SU-DHL-6 (cell line): ENCODE results near the gene RHOBTB3.

Source experiments
- H2AFZ ChIP-seq: fragments of 200-600 bp; sonication (generic); 2 replicates; pipeline ENCODE4 v1.6.1; 2014; ENCODE audit warnings: low read depth, mild to moderate bottlenecking, moderate library complexity, mixed read lengths, antibody characterized with exemption, low read length; ENCODE audit not compliant: severe bottlenecking
- H3F3A ChIP-seq: fragments of 200-600 bp; shearing (Covaris generic); 2 replicates; pipeline ENCODE4 v1.6.0; 2016; ENCODE audit warnings: antibody characterized with exemption, mild to moderate bottlenecking; ENCODE audit not compliant: insufficient read depth
- H3K27ac ChIP-seq: fragments of 200-600 bp; sonication (generic); 2 replicates; pipeline ENCODE4 v1.5.1; 2016; ENCODE audit warnings: low read depth, mild to moderate bottlenecking, low read length, moderate library complexity, mixed read lengths
- H3K27me3 ChIP-seq: fragments of 200-600 bp; sonication (generic), shearing (Covaris generic); 2 replicates; pipeline ENCODE4 v1.6.0; 2014; ENCODE audit warnings: mild to moderate bottlenecking, low read length
- H3K36me3 ChIP-seq: fragments of 200-600 bp; sonication (generic); 2 replicates; pipeline ENCODE4 v1.6.1; 2014; ENCODE audit warnings: mild to moderate bottlenecking, low read length, mixed read lengths
- H3K4me2 ChIP-seq: fragments of 300-600, 200-600 bp; shearing (Covaris generic), sonication (generic); 2 replicates; pipeline ENCODE4 v1.6.0; 2014; ENCODE audit warnings: low read length, low read depth, mild to moderate bottlenecking; ENCODE audit not compliant: poor library complexity, severe bottlenecking
- H3K4me3 ChIP-seq: fragments of 200-600 bp; sonication (generic); 2 replicates; pipeline ENCODE4 v1.5.1; 2014; ENCODE audit warnings: antibody characterized with exemption, low read length, mild to moderate bottlenecking, mixed read lengths; ENCODE audit not compliant: insufficient read depth, poor library complexity, severe bottlenecking
- H3K79me2 ChIP-seq: fragments of 200-600 bp; sonication (generic); 2 replicates; pipeline ENCODE4 v1.6.1; 2014; ENCODE audit warnings: mild to moderate bottlenecking, low read length, moderate library complexity; ENCODE audit not compliant: insufficient read depth
- H3K9ac ChIP-seq: fragments of 200-600 bp; sonication (generic); 2 replicates; pipeline ENCODE4 v1.7.0; 2014; ENCODE audit warnings: mild to moderate bottlenecking, low read length
- H3K9me2 ChIP-seq: fragments of 200-600 bp; sonication (generic); replicated peaks from 2 replicates; pipeline ENCODE4 v1.6.1; 2014; ENCODE audit warnings: low read length; ENCODE audit not compliant: insufficient read depth
- H3K9me3 ChIP-seq: fragments of 200-600 bp; sonication (generic); 2 replicates; pipeline ENCODE4 v1.6.1; 2014; ENCODE audit warnings: low read length, mixed read lengths; ENCODE audit not compliant: insufficient read depth
- H4K20me1 ChIP-seq: fragments of 200-600 bp; sonication (generic); 2 replicates; pipeline ENCODE4 v1.6.1; 2014; ENCODE audit warnings: low read depth, mild to moderate bottlenecking, antibody characterized with exemption, low read length, moderate library complexity, mixed read lengths
- CTCF ChIP-seq: fragments of 200-600 bp; sonication (generic); IDR thresholded peaks from one replicate; pipeline ENCODE4 v1.5.1; 2017; ENCODE audit warnings: antibody characterized with exemption, mild to moderate bottlenecking, low read length, moderate library complexity; ENCODE audit not compliant: insufficient read depth, poor library complexity, severe bottlenecking
- EZH2phosphoT487 ChIP-seq: fragments of 200-600 bp; sonication (generic), shearing (Covaris generic); conservative IDR thresholded peaks from 2 replicates; pipeline ENCODE4 v1.6.1; 2018; ENCODE audit warnings: mild to moderate bottlenecking, antibody characterized with exemption, low read length, moderate library complexity, mixed read lengths

Gene RHOBTB3

GRCh38 chr5:95725937-95726810, 5.0 kb upstream of the RHOBTB3 start:
- no peaks in the 10 kb centered on the region for H3K9me3 ChIP-seq
- no peaks in the 10 kb centered on the region for H3K36me3 ChIP-seq
- no peak for TF ChIP-seq CTCF
- no peak for TF ChIP-seq EZH2phosphoT487
- H3K79me2 ChIP-seq = no peaks in the 10 kb centered on the region
- H2AFZ ChIP-seq = no peak overlapping the region
- H3K9ac ChIP-seq = no peak overlapping the region
- H3K9me2 ChIP-seq = no peaks in the 10 kb centered on the region
- no peaks in the 10 kb centered on the region for H4K20me1 ChIP-seq
- H3K27ac ChIP-seq = no peak overlapping the region
- no peak overlapping the region for H3K4me2 ChIP-seq
- H3K4me3 ChIP-seq = no peak overlapping the region
- H3K27me3 ChIP-seq = no peaks in the 10 kb centered on the region
- H3F3A ChIP-seq = no peaks in the 10 kb centered on the region

- H3K9me3 ChIP-seq = no peaks in the 10 kb centered on the region
- H3K36me3 ChIP-seq = no peaks in the 10 kb centered on the region
- H3K79me2 ChIP-seq = no peaks in the 10 kb centered on the region
- H3K27ac ChIP-seq = no peak overlapping the region
- TF ChIP-seq CTCF (no peak), EZH2phosphoT487 (no peak)
- H3K4me3 ChIP-seq = no peak overlapping the region
- H4K20me1 ChIP-seq = no peaks in the 10 kb centered on the region
- no peak overlapping the region for H2AFZ ChIP-seq
- H3K4me2 ChIP-seq = no peak overlapping the region
- no peaks in the 10 kb centered on the region for H3F3A ChIP-seq
- no peaks in the 10 kb centered on the region for H3K27me3 ChIP-seq
- H3K9ac ChIP-seq = no peak overlapping the region
- H3K9me2 ChIP-seq = no peaks in the 10 kb centered on the region
Observed at GRCh38 chr5:95726811-95727763, 4.0 kb upstream of the RHOBTB3 start.

- no peaks in the 10 kb centered on the region for H3F3A ChIP-seq
- H3K9me2 ChIP-seq = no peaks in the 10 kb centered on the region
Observed at GRCh38 chr5:95727764-95728191, 3.4 kb upstream of the RHOBTB3 start.

More at GRCh38 chr5:95727764-95728191, 3.4 kb upstream of the RHOBTB3 start:
- Histone ChIP-seq H3K36me3 (no peaks in the 10 kb centered on the region), H3K27me3 (no peaks in the 10 kb centered on the region), H3K9ac (no peak overlapping the region), H3K4me3 (no peak overlapping the region), H2AFZ (no peak overlapping the region), H4K20me1 (no peaks in the 10 kb centered on the region), H3K4me2 (no peak overlapping the region), H3K27ac (no peak overlapping the region), H3K79me2 (no peaks in the 10 kb centered on the region), H3K9me3 (no peaks in the 10 kb centered on the region)
- TF ChIP-seq EZH2phosphoT487 (no peak), CTCF (no peak)
